Measurements from ENCODE around the gene NHERF1.

The NHERF1 gene

GRCh38 chr17:74761419-74761818 is 13.0 kb downstream of the NHERF1 start:
- H3K36me3 ChIP-seq (ENCODE audit: control insufficient read depth in 2 of 2, insufficient read depth in 1 of 2, low read length in 2 of 2): peaks cover 3% of the 10 kb centered on the region in 2 experiments; a peak in 2 of 3 replicates
- POLR2A ChIA-PET: no interaction called here
- H3K9me3 ChIP-seq (ENCODE audit: control insufficient read depth, insufficient read depth, low read depth, low read length): no peaks in the 10 kb centered on the region
- peaks cover 14% of the 10 kb centered on the region for H3K4me1 ChIP-seq (ENCODE audit: control insufficient read depth, insufficient read depth, low read length)
- TF ChIP-seq ZNF529 (tag by site-specific recombination; IDR thresholded peaks at IDR 0.05; ENCODE audit: insufficient replicate concordance) (no peak), BCL11B (tag by site-specific recombination; IDR thresholded peaks at IDR 0.05; ENCODE audit: low read depth) (no peak), ZNF175 (tag by site-specific recombination; IDR thresholded peaks at IDR 0.05) (no peak), ZNF18 (tag by site-specific recombination; IDR thresholded peaks at IDR 0.05) (no peak), ZBTB11 (tag by site-specific recombination; conservative IDR thresholded peaks at IDR 0.05; ENCODE audit: low read depth) (no peak), ZIC2 (tag by site-specific recombination; IDR thresholded peaks at IDR 0.05) (no peak), KLF16 (tag by site-specific recombination; IDR thresholded peaks at IDR 0.05) (no peak), TSHZ1 (tag by site-specific recombination; IDR thresholded peaks at IDR 0.05; ENCODE audit: borderline replicate concordance) (no peak), ZNF426 (tag by site-specific recombination; IDR thresholded peaks at IDR 0.05) (no peak), PRDM1 (tag by site-specific recombination; IDR thresholded peaks at IDR 0.05) (no peak), ZNF37A (tag by site-specific recombination; IDR thresholded peaks at IDR 0.05) (no peak), ZNF513 (tag by site-specific recombination; IDR thresholded peaks at IDR 0.05) (no peak), ZNF362 (tag by site-specific recombination; IDR thresholded peaks at IDR 0.05) (no peak), ZNF48 (tag by site-specific recombination; IDR thresholded peaks at IDR 0.05) (no peak), PRDM10 (tag by site-specific recombination; IDR thresholded peaks at IDR 0.05) (no peak)
- no peak overlapping the region for H3K4me3 ChIP-seq (ENCODE audit: low read depth, low read length)
- CTCF ChIA-PET: interaction anchor here (0.5 to 5.4 kb wide), 3 partner anchors 16 to 170 kb away, joined by 3 to 38 read pairs (median 5); partner anchors contain the start of gene CD300LD
- no peak overlapping the region for H3K27ac ChIP-seq (ENCODE audit: extremely low read depth, low read depth, low read length)
